Esophagus (tissue), 2 donors: Measurements from ENCODE around the gene MFNG. TPM values are rescaled to one million over a fixed set of nuclear protein-coding genes. Genes with fewer than 3 reads are reported as not detected.

Experiments used
- H3K27ac ChIP-seq, 2 donors: one replicate each; pipeline ENCODE4 v1.5.1; 2013; ENCODE audit warnings: low read depth in 2 of 2, mild to moderate bottlenecking in 2 of 2, inconsistent platforms in 1 of 2, low read length in 1 of 2, moderate library complexity in 1 of 2
- H3K27me3 ChIP-seq, 2 donors: one replicate each; pipeline ENCODE4 v1.6.1; 2013; ENCODE audit warnings: low read length in 2 of 2, control low read depth in 1 of 2, mild to moderate bottlenecking in 1 of 2; ENCODE audit not compliant: insufficient read depth in 2 of 2, control insufficient read depth in 1 of 2
- H3K36me3 ChIP-seq, 2 donors: one replicate each; pipeline ENCODE4 v1.6.1; 2013; ENCODE audit warnings: low read length in 1 of 2; ENCODE audit not compliant: control insufficient read depth in 2 of 2, insufficient read depth in 2 of 2
- H3K4me1 ChIP-seq, 2 donors: one replicate each; pipeline ENCODE4 v1.6.1; 2013; ENCODE audit warnings: low read length in 1 of 2; ENCODE audit not compliant: control insufficient read depth in 2 of 2, insufficient read depth in 2 of 2
- H3K4me3 ChIP-seq, 2 donors: one replicate each; pipeline ENCODE4 v1.5.1; 2013; ENCODE audit warnings: low read length in 2 of 2, mild to moderate bottlenecking in 2 of 2, low read depth in 1 of 2, moderate library complexity in 1 of 2
- H3K9me3 ChIP-seq, 2 donors: one replicate each; pipeline ENCODE4 v1.6.1; 2013; ENCODE audit warnings: mild to moderate bottlenecking in 2 of 2, low read depth in 1 of 2, low read length in 1 of 2, moderate library complexity in 1 of 2; ENCODE audit not compliant: control insufficient read depth in 2 of 2, insufficient read depth in 1 of 2
- WGBS, 2 donors: extraction: QIAGEN DNeasy Blood & Tissue Kit; methylation state at CpG; one replicate each; pipeline ENCODE4 v1.1.7; 2013; 5-methylcytosine and 5-hydroxymethylcytosine counted together
- polyA plus RNA-seq, 2 donors: library from polyadenylated mRNA; stranded (reverse); fragments of 200-250 nt; gene quantifications; one replicate each; pipeline ENCODE4 v1.2.3, GENCODE V29; 2013
- donor health status: healthy with polysubstance abuse.
- donor health status: Bipolar disorder and iron deficiency.

The MFNG gene
- polyA plus RNA-seq, 2 donors = 2.6 to 3.1 TPM

GRCh38 chr22:37425369-37425768, 60.8 kb downstream of the MFNG start:
- H3K27me3 ChIP-seq = peaks cover 5 to 32% of the 10 kb centered on the region in 2 donors

GRCh38 chr22:37423283-37423682, 62.9 kb downstream of the MFNG start:
- no peaks in the 10 kb centered on the region for H3K36me3 ChIP-seq
- H3K9me3 ChIP-seq = peaks cover 0 to 2% of the 10 kb centered on the region in 2 donors
- 84 to 96% methylated on average over 8 of the region's 8 CpGs for WGBS, 2 donors
- peaks cover 8 to 35% of the 10 kb centered on the region in 2 donors for H3K27me3 ChIP-seq
- peaks cover 9 to 22% of the 10 kb centered on the region in 2 donors for H3K4me1 ChIP-seq
- no peak overlapping the region for H3K27ac ChIP-seq
- H3K4me3 ChIP-seq = no peak overlapping the region

More at GRCh38 chr22:37425369-37425768, 60.8 kb downstream of the MFNG start:
- 75 to 77% methylated on average over 11 of the region's 11 CpGs for WGBS, 2 donors
- peaks cover 0 to 2% of the 10 kb centered on the region in 2 donors for H3K9me3 ChIP-seq
- H3K36me3 ChIP-seq = no peaks in the 10 kb centered on the region
- no peak overlapping the region for H3K27ac ChIP-seq
- peaks cover 0 to 6% of the 10 kb centered on the region in 2 donors for H3K4me1 ChIP-seq
- H3K4me3 ChIP-seq = no peak overlapping the region

GRCh38 chr22:37421468-37421877, 64.7 kb downstream of the MFNG start:
- no peak overlapping the region for H3K27ac ChIP-seq
- peaks cover 8 to 21% of the 10 kb centered on the region in 2 donors for H3K27me3 ChIP-seq
- WGBS, 2 donors = 58 to 68% methylated on average over 9 of the region's 9 CpGs
- peaks cover 9 to 19% of the 10 kb centered on the region in 2 donors for H3K4me1 ChIP-seq
- no peaks in the 10 kb centered on the region for H3K36me3 ChIP-seq
- no peak overlapping the region for H3K4me3 ChIP-seq
- H3K9me3 ChIP-seq = peaks cover 0 to 2% of the 10 kb centered on the region in 2 donors

GRCh38 chr22:37420686-37421467, 65.3 kb downstream of the MFNG start:
- H3K4me3 ChIP-seq = no peak overlapping the region

GRCh38 chr22:37419969-37420685, 66.1 kb downstream of the MFNG start:
- peaks cover 3 to 16% of the 10 kb centered on the region in 2 donors for H3K27me3 ChIP-seq
- H3K27ac ChIP-seq = no peak overlapping the region
- H3K9me3 ChIP-seq = no peaks in the 10 kb centered on the region
- H3K4me3 ChIP-seq = peak overlapping the region in 1 of 2 donors; percentile 28
- H3K4me1 ChIP-seq = peaks cover 9 to 18% of the 10 kb centered on the region in 2 donors
- WGBS, 2 donors = 2 to 3% methylated on average over 33 to 70 of the region's 70 CpGs
- H3K36me3 ChIP-seq = no peaks in the 10 kb centered on the region

More at GRCh38 chr22:37420686-37421467, 65.3 kb downstream of the MFNG start:
- Histone ChIP-seq H3K4me1 (peaks cover 9 to 18% of the 10 kb centered on the region in 2 donors), H3K27ac (no peak overlapping the region), H3K36me3 (no peaks in the 10 kb centered on the region), H3K9me3 (no peaks in the 10 kb centered on the region), H3K27me3 (peaks cover 8 to 19% of the 10 kb centered on the region in 2 donors)
- WGBS, 2 donors = 28 to 39% methylated on average over 18 of the region's 18 CpGs

- peaks cover 3 to 15% of the 10 kb centered on the region in 2 donors for H3K27me3 ChIP-seq
- 8 to 14% methylated on average over 40 to 43 of the region's 43 CpGs for WGBS, 2 donors
Measured at GRCh38 chr22:37419370-37419968, 66.7 kb downstream of the MFNG start.

More at GRCh38 chr22:37419370-37419968, 66.7 kb downstream of the MFNG start:
- H3K9me3 ChIP-seq = no peaks in the 10 kb centered on the region
- H3K4me3 ChIP-seq = peak overlapping the region in 1 of 2 donors; percentile 28
- H3K36me3 ChIP-seq = no peaks in the 10 kb centered on the region
- no peak overlapping the region for H3K27ac ChIP-seq
- H3K4me1 ChIP-seq = peaks cover 9 to 18% of the 10 kb centered on the region in 2 donors

Other genes with a start within 250 kb of the MFNG start
- 1 to 10 TPM; 7.2 to 9.4 TPM for gene RAC2, start 242.1 kb downstream of the MFNG start, polyA plus RNA-seq
- gene CYTH4, start 203.9 kb downstream of the MFNG start, polyA plus RNA-seq = 1 to 10 TPM; 1.4 to 4.1 TPM
- under 1 TPM; 0.01 to 0.02 TPM for gene ELFN2, start 58.9 kb downstream of the MFNG start, polyA plus RNA-seq
- 10 to 100 TPM; 13.0 to 13.1 TPM for gene CARD10, start 33.0 kb upstream of the MFNG start, polyA plus RNA-seq
- 10 to 100 TPM; 50.1 to 64.3 TPM for gene CDC42EP1, start 74.1 kb upstream of the MFNG start, polyA plus RNA-seq
- gene LGALS2, start 93.7 kb upstream of the MFNG start, polyA plus RNA-seq = 1 to 10 TPM in 1 of 2 donors, under 1 TPM in 1; 0.20 to 1.3 TPM
- 10 to 100 TPM; 34.2 to 55.6 TPM for gene GGA1, start 122.5 kb upstream of the MFNG start, polyA plus RNA-seq
- gene SH3BP1, start 153.3 kb upstream of the MFNG start, polyA plus RNA-seq = 10 to 100 TPM; 39.8 to 42.0 TPM
- gene PDXP, start 172.3 kb upstream of the MFNG start, polyA plus RNA-seq = 1 to 10 TPM; 1.4 to 2.2 TPM
- 100 to 1,000 TPM; 160 to 194 TPM for gene LGALS1, start 189.3 kb upstream of the MFNG start, polyA plus RNA-seq
- 10 to 100 TPM; 35.2 to 43.3 TPM for gene NOL12, start 200.0 kb upstream of the MFNG start, polyA plus RNA-seq
- gene TRIOBP, start 210.7 kb upstream of the MFNG start, polyA plus RNA-seq = 10 to 100 TPM; 57.8 to 63.8 TPM